ENCODE results near the gene DHPS. TPM values are rescaled to one million over a fixed set of nuclear protein-coding genes. Genes with fewer than 3 reads are reported as not detected.

DHPS gene
- total RNA-seq, 1 experiment from 2014 or later = 69.1 TPM

GRCh38 chr19:12655546-12655945, 26.1 kb downstream of the DHPS start:
- Mint-ChIP-seq H3K4me1 (ENCODE audit: low read depth, unreplicated experiment) (no peaks in the 10 kb centered on the region), H3K9me3 (ENCODE audit: low read depth, unreplicated experiment) (no peaks in the 10 kb centered on the region), H3K27ac (ENCODE audit: unreplicated experiment) (no peak overlapping the region), H3K36me3 (ENCODE audit: insufficient read depth, unreplicated experiment) (peaks cover 38% of the 10 kb centered on the region), H3K4me3 (ENCODE audit: low read depth, unreplicated experiment) (no peak overlapping the region), H3K27me3 (ENCODE audit: unreplicated experiment) (no peaks in the 10 kb centered on the region)
- intact Hi-C loops (cut with micrococcal nuclease; ENCODE audit: unreplicated experiment) = no loop called here
- DNase-seq = no peak
- no peak for TF ChIP-seq CTCF (IDR thresholded peaks at IDR 0.05; ENCODE audit: unreplicated experiment)
- no TSS peak for BruUV-seq (replicated peaks)
- CTCF ChIA-PET = interaction anchor here (0.6 kb wide), 1 partner anchor 258 kb away, joined by 3 read pairs; no protein-coding TSS in a partner anchor

GRCh38 chr19:12652219-12652618, 29.5 kb downstream of the DHPS start:
- no peak for TF ChIP-seq CTCF (IDR thresholded peaks at IDR 0.05; ENCODE audit: unreplicated experiment)

GRCh38 chr19:12649941-12650340, 31.7 kb downstream of the DHPS start:
- intact Hi-C loops (cut with micrococcal nuclease; ENCODE audit: unreplicated experiment) = no loop called here
- H3K27ac Mint-ChIP-seq (ENCODE audit: unreplicated experiment) = no peak overlapping the region
- CTCF ChIA-PET = no interaction called here
- no peaks in the 10 kb centered on the region for H3K4me1 Mint-ChIP-seq (ENCODE audit: low read depth, unreplicated experiment)
- no peaks in the 10 kb centered on the region for H3K9me3 Mint-ChIP-seq (ENCODE audit: low read depth, unreplicated experiment)
- no peak for DNase-seq
- H3K36me3 Mint-ChIP-seq (ENCODE audit: insufficient read depth, unreplicated experiment) = peaks cover 31% of the 10 kb centered on the region
- no peak for TF ChIP-seq CTCF (IDR thresholded peaks at IDR 0.05; ENCODE audit: unreplicated experiment)
- H3K4me3 Mint-ChIP-seq (ENCODE audit: low read depth, unreplicated experiment) = no peak overlapping the region
- H3K27me3 Mint-ChIP-seq (ENCODE audit: unreplicated experiment) = no peaks in the 10 kb centered on the region
- BruUV-seq (replicated peaks) = no TSS peak

More at GRCh38 chr19:12652219-12652618, 29.5 kb downstream of the DHPS start:
- CTCF ChIA-PET = no interaction called here
- BruUV-seq (replicated peaks) = no TSS peak
- H3K9me3 Mint-ChIP-seq (ENCODE audit: low read depth, unreplicated experiment) = no peaks in the 10 kb centered on the region
- intact Hi-C loops (cut with micrococcal nuclease; ENCODE audit: unreplicated experiment) = no loop called here
- DNase-seq = no peak
- H3K27me3 Mint-ChIP-seq (ENCODE audit: unreplicated experiment) = no peaks in the 10 kb centered on the region
- H3K36me3 Mint-ChIP-seq (ENCODE audit: insufficient read depth, unreplicated experiment) = peaks cover 45% of the 10 kb centered on the region
- no peak overlapping the region for H3K27ac Mint-ChIP-seq (ENCODE audit: unreplicated experiment)
- no peak overlapping the region for H3K4me3 Mint-ChIP-seq (ENCODE audit: low read depth, unreplicated experiment)
- no peaks in the 10 kb centered on the region for H3K4me1 Mint-ChIP-seq (ENCODE audit: low read depth, unreplicated experiment)

GRCh38 chr19:12648088-12648487, 33.6 kb downstream of the DHPS start:
- H3K4me1 Mint-ChIP-seq (ENCODE audit: low read depth, unreplicated experiment) = no peaks in the 10 kb centered on the region
- no peak overlapping the region for H3K27ac Mint-ChIP-seq (ENCODE audit: unreplicated experiment)
- no peak overlapping the region for H3K4me3 Mint-ChIP-seq (ENCODE audit: low read depth, unreplicated experiment)
- TF ChIP-seq CTCF (IDR thresholded peaks at IDR 0.05; ENCODE audit: unreplicated experiment) = no peak
- intact Hi-C loops (cut with micrococcal nuclease; ENCODE audit: unreplicated experiment) = no loop called here
- no peak for DNase-seq
- H3K9me3 Mint-ChIP-seq (ENCODE audit: low read depth, unreplicated experiment) = no peaks in the 10 kb centered on the region
- no peaks in the 10 kb centered on the region for H3K27me3 Mint-ChIP-seq (ENCODE audit: unreplicated experiment)
- BruUV-seq (replicated peaks) = no TSS peak
- H3K36me3 Mint-ChIP-seq (ENCODE audit: insufficient read depth, unreplicated experiment) = peaks cover 30% of the 10 kb centered on the region
- CTCF ChIA-PET = no interaction called here

Data from Calu3 (cell line).